SK-N-SH (cell line): ENCODE data around the gene NTM. TPM values are rescaled to one million over a fixed set of nuclear protein-coding genes. Genes with fewer than 3 reads are reported as not detected.

ENCODE experiments used
- CTCF ChIA-PET: fragments of 300-600, 350-600 bp; formaldehyde crosslinking; extraction: SDS; loops from one replicate; lab custom pipeline; 2021; lab: Yijun Ruan, JAX
- POLR2A ChIA-PET: fragments of 350-600 bp; sonication (Branson Sonifier 250); formaldehyde crosslinking; extraction: SDS; loops from one replicate; lab custom pipeline; 2020; ENCODE audit warnings: antibody characterized with exemption, inconsistent platforms; lab: Yijun Ruan, JAX
- DNase-seq: peaks from one replicate; pipeline ENCODE4 v3.0.0; 2012
- H2AFZ ChIP-seq: fragments of 200-600 bp; sonication (generic); 2 replicates; pipeline ENCODE4 v1.8.1; 2016; ENCODE audit warnings: antibody characterized with exemption, mild to moderate bottlenecking, low read depth
- H3F3A ChIP-seq: fragments of 200-600 bp; sonication (generic); replicated peaks from 2 replicates; pipeline ENCODE3; 2016; ENCODE audit warnings: antibody characterized with exemption, mild to moderate bottlenecking; ENCODE audit not compliant: insufficient read depth
- H3K27ac ChIP-seq, 2 experiments: fragments of 200-500 bp in 1 of 2; fragments of 200-600 bp in 1 of 2; sonication (Bioruptor generic) in 1 of 2; sonication (generic), shearing (Covaris generic) in 1 of 2; 2 replicates each; pipeline versions ENCODE4 v1.5.1 to v1.6.1; 2014 to 2016; ENCODE audit warnings: low read depth in 2 of 2, inconsistent platforms in 1 of 2, low read length in 1 of 2, mild to moderate bottlenecking in 1 of 2, mixed read lengths in 1 of 2
- H3K27me3 ChIP-seq: fragments of 200-600 bp; sonication (generic), shearing (Covaris generic); 2 replicates; pipeline ENCODE4 v1.6.1; 2016; ENCODE audit warnings: mixed run types; ENCODE audit not compliant: insufficient read depth
- H3K36me3 ChIP-seq, 2 experiments: fragments of 200-500 bp in 1 of 2; fragments of 200-600 bp in 1 of 2; sonication (Bioruptor generic) in 1 of 2; sonication (generic) in 1 of 2; replicated peaks in 1 of 2; 2 replicates each; pipeline versions ENCODE3 to v1.5.1; 2014 to 2016; ENCODE audit warnings: low read length in 1 of 2, mild to moderate bottlenecking in 1 of 2; ENCODE audit not compliant: insufficient read depth in 2 of 2, control insufficient read depth in 1 of 2
- H3K4me1 ChIP-seq, 2 experiments: fragments of 200-500 bp in 1 of 2; fragments of 200-600 bp in 1 of 2; sonication (Bioruptor generic) in 1 of 2; sonication (generic), shearing (Covaris generic) in 1 of 2; 2 replicates each; pipeline versions ENCODE4 v1.5.1 to v1.6.1; 2014 to 2016; ENCODE audit warnings: low read depth in 1 of 2, low read length in 1 of 2, mixed run types in 1 of 2; ENCODE audit not compliant: insufficient read depth in 2 of 2, control insufficient read depth in 1 of 2
- H3K4me2 ChIP-seq: fragments of 200-600 bp; sonication (generic), shearing (Covaris generic); 2 replicates; pipeline ENCODE4 v1.6.1; 2017; ENCODE audit warnings: mixed run types
- H3K4me3 ChIP-seq, 2 experiments: fragments of 200-500 bp in 1 of 2; fragments of 200-600 bp in 1 of 2; sonication (Bioruptor generic) in 1 of 2; sonication (generic), shearing (Covaris generic) in 1 of 2; 2 replicates each; pipeline versions ENCODE4 v1.5.1 to v1.8.1; 2014 to 2016; ENCODE audit warnings: low read depth in 2 of 2, inconsistent platforms in 1 of 2, low read length in 1 of 2, mild to moderate bottlenecking in 1 of 2, mixed read lengths in 1 of 2, moderate library complexity in 1 of 2
- H3K79me2 ChIP-seq: fragments of 200-600 bp; sonication (generic); 2 replicates; pipeline ENCODE4 v1.8.1; 2017; ENCODE audit warnings: mild to moderate bottlenecking; ENCODE audit not compliant: insufficient read depth
- H3K9ac ChIP-seq: fragments of 200-600 bp; sonication (generic); 2 replicates; pipeline ENCODE4 v1.6.1; 2017; ENCODE audit warnings: mixed run types
- H3K9me2 ChIP-seq: fragments of 200-600 bp; sonication (generic); 2 replicates; pipeline ENCODE4 v1.6.1; 2017; ENCODE audit warnings: mixed run types
- H3K9me3 ChIP-seq: fragments of 200-600 bp; sonication (generic); 2 replicates; pipeline ENCODE4 v1.6.1; 2017; ENCODE audit warnings: mixed run types, mild to moderate bottlenecking, moderate library complexity
- H4K20me1 ChIP-seq: fragments of 200-600 bp; sonication (generic); 2 replicates; pipeline ENCODE4 v1.6.1; 2017; ENCODE audit warnings: mild to moderate bottlenecking, mixed run types; ENCODE audit not compliant: insufficient read depth
- CHD2 ChIP-seq: fragments of 150-350 bp; IDR thresholded peaks from 2 replicates; pipeline ENCODE4 v1.6.1; 2018; ENCODE audit warnings: low read length; ENCODE audit not compliant: partially characterized antibody
- EP300 ChIP-seq, 2 experiments: IDR thresholded peaks; 2 replicates each; pipeline versions ENCODE4 v1.4.0 to v1.6.1; 2012; ENCODE audit warnings: borderline replicate concordance in 1 of 2, low read depth in 1 of 2, low read length in 1 of 2
- FOSL2 ChIP-seq: IDR thresholded peaks from 2 replicates; pipeline ENCODE4 v1.4.0; 2012; ENCODE audit warnings: low read depth, mild to moderate bottlenecking, moderate library complexity, borderline replicate concordance
- FOXM1 ChIP-seq: IDR thresholded peaks from 2 replicates; pipeline ENCODE4 v1.4.0; 2012; ENCODE audit warnings: low read depth, mild to moderate bottlenecking
- GABPA ChIP-seq: IDR thresholded peaks from 2 replicates; pipeline ENCODE4 v1.4.0; 2012; ENCODE audit warnings: low read depth, mild to moderate bottlenecking
- GATA2 ChIP-seq: sonication (generic); formaldehyde crosslinking; IDR thresholded peaks from 2 replicates; pipeline ENCODE4 v1.5.0; 2020; ENCODE audit warnings: mild to moderate bottlenecking, missing genetic modification reagents
- JUND ChIP-seq: IDR thresholded peaks from 2 replicates; pipeline ENCODE4 v1.4.0; 2012
- MAX ChIP-seq: IDR thresholded peaks from 2 replicates; pipeline ENCODE4 v1.4.0; 2012; ENCODE audit warnings: low read depth
- MXI1 ChIP-seq: IDR thresholded peaks from 2 replicates; pipeline ENCODE4 v1.6.1; 2012; ENCODE audit warnings: mild to moderate bottlenecking, low read depth, low read length, improper control_type of control experiment
- NRF1 ChIP-seq: IDR thresholded peaks from 2 replicates; pipeline ENCODE4 v1.6.1; 2012; ENCODE audit warnings: low read depth, mild to moderate bottlenecking, low read length
- POLR2AphosphoS5 ChIP-seq: IDR thresholded peaks from 2 replicates; pipeline ENCODE4 v1.6.1; 2012; ENCODE audit warnings: low read depth, low read length
- RCOR1 ChIP-seq: fragments of 150-350 bp; IDR thresholded peaks from 2 replicates; pipeline ENCODE4 v1.6.1; 2017; ENCODE audit warnings: antibody characterized with exemption, low read length
- RFX5 ChIP-seq: IDR thresholded peaks from 2 replicates; pipeline ENCODE4 v1.6.1; 2012; ENCODE audit warnings: mild to moderate bottlenecking, improper control_type of control experiment, low read length
- RXRA ChIP-seq: IDR thresholded peaks from 2 replicates; pipeline ENCODE4 v1.4.0; 2012; ENCODE audit warnings: low read depth, mild to moderate bottlenecking, borderline replicate concordance
- SIN3A ChIP-seq: IDR thresholded peaks from 2 replicates; pipeline ENCODE4 v1.6.1; 2012; ENCODE audit warnings: low read depth, mild to moderate bottlenecking, low read length, moderate library complexity, borderline replicate concordance
- USF2 ChIP-seq: fragments of 150-350 bp; IDR thresholded peaks from 2 replicates; pipeline ENCODE4 v1.6.1; 2017; ENCODE audit warnings: antibody characterized with exemption, low read length, low read depth, borderline replicate concordance
- WGBS: methylation state at CpG from one replicate; pipeline ENCODE4 v1.1.6; 2017; ENCODE audit warnings: low lambda C conversion rate; 5-methylcytosine and 5-hydroxymethylcytosine counted together
- polyA plus RNA-seq, 3 experiments: library from polyadenylated mRNA; depleted of rRNA; stranded (reverse); fragments of >200 nt; gene quantifications; 2 replicates each; pipeline ENCODE4 v1.2.3, GENCODE V29; 2012

Gene NTM
- polyA plus RNA-seq, 1 of the 3 experiments (the other 2 are of a cell fraction) = 20.0 TPM

- H3K9me2 ChIP-seq = no peaks in the 10 kb centered on the region
- no peaks in the 10 kb centered on the region for H3K9me3 ChIP-seq
- H3F3A ChIP-seq = no peaks in the 10 kb centered on the region
- WGBS = 46% methylated on average over 9 of the region's 9 CpGs
- no peak overlapping the region for H3K4me2 ChIP-seq
- H3K36me3 ChIP-seq = no peaks in the 10 kb centered on the region
- H3K4me1 ChIP-seq = no peaks in the 10 kb centered on the region; a peak in 1 of 4 replicates
- no peak for DNase-seq
- no peak overlapping the region for H2AFZ ChIP-seq
- no peak overlapping the region for H3K9ac ChIP-seq
- H3K79me2 ChIP-seq = no peaks in the 10 kb centered on the region
- no peak overlapping the region for H3K27ac ChIP-seq
- POLR2A ChIA-PET = no interaction called here
- TF ChIP-seq RCOR1 (no peak), SIN3A (no peak), FOXM1 (no peak), NRF1 (no peak), MXI1 (no peak), RXRA (no peak), POLR2AphosphoS5 (no peak), GATA2 (CRISPR knock-in tag) (no peak), JUND (no peak), EP300 (IDR thresholded peaks at IDR 0.05; ENCODE audit: borderline replicate concordance in 1 of 2, low read depth in 1 of 2, low read length in 1 of 2) (no peak)
- CTCF ChIA-PET = interaction anchor here (1.3 to 2.3 kb wide), 2 partner anchors 13 to 18 kb away, joined by 6 to 9 read pairs; no protein-coding TSS in a partner anchor
- H4K20me1 ChIP-seq = no peaks in the 10 kb centered on the region
- H3K4me3 ChIP-seq = no peak overlapping the region
- H3K27me3 ChIP-seq = no peaks in the 10 kb centered on the region
These were observed 285.9 kb downstream of the NTM start for GRCh38 chr11:131656179-131656838.

DNA sequence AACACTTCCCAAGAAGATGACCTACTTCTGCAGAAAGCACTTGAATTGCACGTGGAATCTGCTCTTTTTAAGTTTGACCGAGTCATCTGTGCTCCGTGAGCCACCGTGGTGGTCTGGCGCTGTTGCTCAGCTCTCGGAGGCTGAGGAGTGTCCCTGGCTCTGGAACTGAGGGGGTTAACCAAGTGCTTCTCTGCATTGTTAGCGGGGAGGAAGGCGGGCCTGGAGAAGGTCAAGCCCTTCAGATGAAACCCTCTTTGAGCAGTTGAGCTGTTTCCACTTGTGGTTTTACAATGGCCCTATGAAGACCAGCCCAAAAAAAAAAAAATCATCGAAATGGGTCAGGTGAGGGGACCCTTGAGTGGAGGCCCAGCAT, 286.4 kb downstream of the NTM start:
- Histone ChIP-seq H3K36me3 (no peaks in the 10 kb centered on the region), H2AFZ (no peak overlapping the region), H3K4me2 (no peak overlapping the region), H3K9me2 (no peaks in the 10 kb centered on the region), H3K4me3 (no peak overlapping the region)
- CTCF ChIA-PET = interaction anchor here (1.0 to 2.3 kb wide), 4 partner anchors 12 to 592 kb away, joined by 3 to 9 read pairs (median 6); no protein-coding TSS in a partner anchor
- no peak for TF ChIP-seq USF2
- no peak for TF ChIP-seq RFX5
- TF ChIP-seq FOSL2 = no peak
- no peak for TF ChIP-seq MAX
- no peak for TF ChIP-seq GABPA
- TF ChIP-seq CHD2 = no peak
- TF ChIP-seq, all 33 proteins: peak for 0
- Histone ChIP-seq H3K4me1 (no peaks in the 10 kb centered on the region; a peak in 1 of 4 replicates), H3K9ac (no peak overlapping the region), H3K27ac (no peak overlapping the region), H3K27me3 (no peaks in the 10 kb centered on the region), H3F3A (no peaks in the 10 kb centered on the region), H4K20me1 (no peaks in the 10 kb centered on the region), H3K79me2 (no peaks in the 10 kb centered on the region), H3K9me3 (no peaks in the 10 kb centered on the region)
- no peak for DNase-seq
- 29% methylated on average over 9 of the region's 9 CpGs for WGBS
- POLR2A ChIA-PET = no interaction called here
